ENCODE results near the gene ARHGAP42. TPM values are rescaled to one million over a fixed set of nuclear protein-coding genes. Genes with fewer than 3 reads are reported as not detected.

The ARHGAP42 gene
- total and polyA plus RNA-seq, 2 of the 13 experiments (the other 11 are each of a cell fraction or from before 2014, with no cell fraction given) = 2.5 to 4.3 TPM

GRCh38 chr11:100776212-100776896, 89.3 kb downstream of the ARHGAP42 start:
- Histone ChIP-seq H3K27ac (ENCODE audit: extremely low read length, insufficient read depth, low read length) (peak overlapping the region; percentile 52), H3K79me2 (ENCODE audit: insufficient read depth, low read length) (no peaks in the 10 kb centered on the region), H4K20me1 (ENCODE audit: insufficient read depth, low read length) (no peaks in the 10 kb centered on the region), H2AFZ (ENCODE audit: low read length) (no peak overlapping the region), H3K4me1 (ENCODE audit: insufficient read depth, low read length) (peaks cover 40% of the 10 kb centered on the region), H3K9ac (ENCODE audit: insufficient read depth, low read depth, low read length) (0 out of 2 replicates have a peak overlapping the region, but pooled peaks have one; percentile 30), H3K9me3 (ENCODE audit: low read length) (no peaks in the 10 kb centered on the region), H3K4me2 (ENCODE audit: low read depth, low read length) (peak overlapping the region; percentile 63), H3K27me3 (ENCODE audit: control insufficient read depth in 1 of 2, insufficient read depth in 2 of 2, low read length in 2 of 2) (no peaks in the 10 kb centered on the region), H3K4me3 (replicated peaks in 1 of 3; ENCODE audit: insufficient read depth in 1 of 3, low read depth in 2 of 3, low read length in 3 of 3) (no peak overlapping the region; a peak in 1 of 6 replicates), H3K36me3 (replicated peaks in 1 of 2; ENCODE audit: control insufficient read depth in 1 of 2, insufficient read depth in 2 of 2, low read length in 2 of 2) (no peaks in the 10 kb centered on the region)
- DNase-seq (ENCODE audit: low spot score) = peak; percentile 74
- 19% methylated on average over 6 of the region's 6 CpGs for WGBS (ENCODE audit: low lambda C conversion rate)
- no TSS peak for BruUV-seq (replicated peaks)
- peak; percentile 55 for FAIRE-seq
- ChIA-PET POLR2A (interaction anchor here (0.9 to 1.3 kb wide), 4 partner anchors 9 to 93 kb away, joined by 3 read pairs; no protein-coding TSS in a partner anchor), CTCF (ENCODE audit: low intra/inter-chr PET ratio, low total read pairs) (no interaction called here)
- in situ Hi-C loops (cut with HindIII; ENCODE audit: extremely low pct_ligation_motif_present, low pct_unique_long_range_greater_than_20kb) = no loop called here
- ATAC-seq = peak; percentile 78
- intact Hi-C loops (cut with micrococcal nuclease; ENCODE audit: unreplicated experiment) = loop anchor here (1.0 to 10.0 kb wide), 3 partner anchors 33 to 92 kb away; partner anchors contain the start of gene ARHGAP42
- TF ChIP-seq ZKSCAN1 (IDR thresholded peaks at IDR 0.05; ENCODE audit: low read length) (no peak), NPAS2 (CRISPR knock-in tag; IDR thresholded peaks at IDR 0.05; ENCODE audit: borderline replicate concordance) (no peak), ZNF33B (CRISPR knock-in tag; IDR thresholded peaks at IDR 0.05) (no peak), FOXA3 (CRISPR knock-in tag; IDR thresholded peaks at IDR 0.05) (peak; percentile 46), MXD4 (CRISPR knock-in tag; IDR thresholded peaks at IDR 0.05) (no peak), FOXJ3 (CRISPR knock-in tag; IDR thresholded peaks at IDR 0.05; ENCODE audit: borderline replicate concordance) (peak; percentile 18; the same call in 1 of the 2 replicates), U2AF2 (IDR thresholded peaks at IDR 0.05; ENCODE audit: low read depth, low read length) (no peak), ZNF770 (CRISPR knock-in tag; IDR thresholded peaks at IDR 0.05) (0 out of 2 replicates have a peak, but pooled peaks have one; percentile 12), RBFOX2 (IDR thresholded peaks at IDR 0.05; ENCODE audit: low read depth, low read length) (no peak), GATAD2A (CRISPR knock-in tag; IDR thresholded peaks at IDR 0.05) (peak; percentile 60), ZNF343 (CRISPR knock-in tag; IDR thresholded peaks at IDR 0.05) (no peak), SIN3B (IDR thresholded peaks at IDR 0.05; ENCODE audit: low read length) (no peak), KLF11 (CRISPR knock-in tag; IDR thresholded peaks at IDR 0.05) (no peak)
- TF ChIP-seq, protein P1, sequence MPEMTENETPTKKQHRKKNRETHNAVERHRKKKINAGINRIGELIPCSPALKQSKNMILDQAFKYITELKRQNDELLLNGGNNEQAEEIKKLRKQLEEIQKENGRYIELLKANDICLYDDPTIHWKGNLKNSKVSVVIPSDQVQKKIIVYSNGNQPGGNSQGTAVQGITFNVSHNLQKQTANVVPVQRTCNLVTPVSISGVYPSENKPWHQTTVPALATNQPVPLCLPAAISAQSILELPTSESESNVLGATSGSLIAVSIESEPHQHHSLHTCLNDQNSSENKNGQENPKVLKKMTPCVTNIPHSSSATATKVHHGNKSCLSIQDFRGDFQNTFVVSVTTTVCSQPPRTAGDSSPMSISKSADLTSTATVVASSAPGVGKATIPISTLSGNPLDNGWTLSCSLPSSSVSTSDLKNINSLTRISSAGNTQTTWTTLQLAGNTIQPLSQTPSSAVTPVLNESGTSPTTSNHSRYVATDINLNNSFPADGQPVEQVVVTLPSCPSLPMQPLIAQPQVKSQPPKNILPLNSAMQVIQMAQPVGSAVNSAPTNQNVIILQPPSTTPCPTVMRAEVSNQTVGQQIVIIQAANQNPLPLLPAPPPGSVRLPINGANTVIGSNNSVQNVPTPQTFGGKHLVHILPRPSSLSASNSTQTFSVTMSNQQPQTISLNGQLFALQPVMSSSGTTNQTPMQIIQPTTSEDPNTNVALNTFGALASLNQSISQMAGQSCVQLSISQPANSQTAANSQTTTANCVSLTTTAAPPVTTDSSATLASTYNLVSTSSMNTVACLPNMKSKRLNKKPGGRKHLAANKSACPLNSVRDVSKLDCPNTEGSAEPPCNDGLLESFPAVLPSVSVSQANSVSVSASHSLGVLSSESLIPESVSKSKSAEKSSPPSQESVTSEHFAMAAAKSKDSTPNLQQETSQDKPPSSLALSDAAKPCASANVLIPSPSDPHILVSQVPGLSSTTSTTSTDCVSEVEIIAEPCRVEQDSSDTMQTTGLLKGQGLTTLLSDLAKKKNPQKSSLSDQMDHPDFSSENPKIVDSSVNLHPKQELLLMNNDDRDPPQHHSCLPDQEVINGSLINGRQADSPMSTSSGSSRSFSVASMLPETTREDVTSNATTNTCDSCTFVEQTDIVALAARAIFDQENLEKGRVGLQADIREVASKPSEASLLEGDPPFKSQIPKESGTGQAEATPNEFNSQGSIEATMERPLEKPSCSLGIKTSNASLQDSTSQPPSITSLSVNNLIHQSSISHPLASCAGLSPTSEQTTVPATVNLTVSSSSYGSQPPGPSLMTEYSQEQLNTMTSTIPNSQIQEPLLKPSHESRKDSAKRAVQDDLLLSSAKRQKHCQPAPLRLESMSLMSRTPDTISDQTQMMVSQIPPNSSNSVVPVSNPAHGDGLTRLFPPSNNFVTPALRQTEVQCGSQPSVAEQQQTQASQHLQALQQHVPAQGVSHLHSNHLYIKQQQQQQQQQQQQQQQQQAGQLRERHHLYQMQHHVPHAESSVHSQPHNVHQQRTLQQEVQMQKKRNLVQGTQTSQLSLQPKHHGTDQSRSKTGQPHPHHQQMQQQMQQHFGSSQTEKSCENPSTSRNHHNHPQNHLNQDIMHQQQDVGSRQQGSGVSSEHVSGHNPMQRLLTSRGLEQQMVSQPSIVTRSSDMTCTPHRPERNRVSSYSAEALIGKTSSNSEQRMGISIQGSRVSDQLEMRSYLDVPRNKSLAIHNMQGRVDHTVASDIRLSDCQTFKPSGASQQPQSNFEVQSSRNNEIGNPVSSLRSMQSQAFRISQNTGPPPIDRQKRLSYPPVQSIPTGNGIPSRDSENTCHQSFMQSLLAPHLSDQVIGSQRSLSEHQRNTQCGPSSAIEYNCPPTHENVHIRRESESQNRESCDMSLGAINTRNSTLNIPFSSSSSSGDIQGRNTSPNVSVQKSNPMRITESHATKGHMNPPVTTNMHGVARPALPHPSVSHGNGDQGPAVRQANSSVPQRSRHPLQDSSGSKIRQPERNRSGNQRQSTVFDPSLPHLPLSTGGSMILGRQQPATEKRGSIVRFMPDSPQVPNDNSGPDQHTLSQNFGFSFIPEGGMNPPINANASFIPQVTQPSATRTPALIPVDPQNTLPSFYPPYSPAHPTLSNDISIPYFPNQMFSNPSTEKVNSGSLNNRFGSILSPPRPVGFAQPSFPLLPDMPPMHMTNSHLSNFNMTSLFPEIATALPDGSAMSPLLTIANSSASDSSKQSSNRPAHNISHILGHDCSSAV (CRISPR knock-in tag; IDR thresholded peaks at IDR 0.05; ENCODE audit: borderline replicate concordance) = no peak

All from HepG2 (cell line).